Ovary (tissue), 9 donors: ENCODE results near the gene PHOX2A. TPM values are rescaled to one million over a fixed set of nuclear protein-coding genes. Genes with fewer than 3 reads are reported as not detected.

Experiments used
- DNase-seq, 5 donors: peaks; one replicate each; pipeline ENCODE4 v3.0.0-alpha.2; 2019 to 2020
- H3K27ac ChIP-seq, 2 donors: fragments of 200-600 bp; one replicate each; pipeline versions ENCODE4 v1.5.1 to v1.8.0; 2019 to 2022
- H3K27me3 ChIP-seq: fragments of 200-600 bp; one replicate; pipeline ENCODE4 v1.8.0; 2022
- H3K36me3 ChIP-seq: fragments of 200-600 bp; sonication (generic); one replicate; pipeline ENCODE4 v1.5.1; 2019
- H3K4me1 ChIP-seq: one replicate; pipeline ENCODE4 v1.8.1; 2013; ENCODE audit warnings: mild to moderate bottlenecking, moderate library complexity; ENCODE audit not compliant: insufficient read depth
- H3K4me3 ChIP-seq: fragments of 200-600 bp; sonication (generic); one replicate; pipeline ENCODE4 v1.5.1; 2017
- H3K9me3 ChIP-seq, 2 donors: fragments of 200-600 bp in 1 of 2; sonication (generic) in 1 of 2; one replicate each; pipeline versions ENCODE4 v1.5.1 to v1.8.1; 2013 to 2019; ENCODE audit warnings: mild to moderate bottlenecking in 1 of 2, moderate library complexity in 1 of 2
- EP300 ChIP-seq: sonication (generic); formaldehyde crosslinking; IDR thresholded peaks from one replicate; pipeline ENCODE4 v1.6.1; 2017; ENCODE audit warnings: antibody characterized with exemption
- POLR2A ChIP-seq: fragments of 450-650 bp; IDR thresholded peaks from one replicate; pipeline ENCODE4 v1.6.1; 2017; ENCODE audit warnings: antibody characterized with exemption, mild to moderate bottlenecking, moderate library complexity
- WGBS, 3 donors: extraction: QIAGEN DNeasy Blood & Tissue Kit in 1 of 3; methylation state at CpG; one replicate each; pipeline versions ENCODE4 v1.1.5 to v1.1.7; 2013 to 2017; 5-methylcytosine and 5-hydroxymethylcytosine counted together
- intact Hi-C, 4 donors: fragments of 100-400 bp; cut with DNase I; formaldehyde crosslinking; loops; one replicate each; pipeline versions ENCODE4 v1.11.0 to v1.15.1; 2022 to 2023
- polyA plus RNA-seq, 2 donors: library from polyadenylated mRNA; stranded (reverse); fragments of 200-250 nt in 1 of 2; fragments of 350-450 nt in 1 of 2; fragmentation: Illumina TruSeq in 1 of 2; extraction: RNeasy Lipid Tissue Mini Kit (QIAGEN cat#74804) in 1 of 2; gene quantifications; one replicate each; pipeline ENCODE4 v1.2.3, GENCODE V29; 2013 to 2014
- total RNA-seq, 7 donors: library from RNA; depleted of rRNA in 2 of 7; stranded (reverse); fragments of >200 nt in 2 of 7; fragmentation: NEBNext Ultra II Directional in 3 of 7; extraction: Animal tissue kit (Norgen Biotek cat#: 25700) in 3 of 7; gene quantifications; one replicate each; pipeline versions ENCODE4 v1.1.0 to v1.2.4, GENCODE V29; 2016 to 2023
- TF ChIP-seq, protein P1 (sequence below), 3 donors: fragments of 450-650 bp in 2 of 3; fragments of 200-600 bp in 1 of 3; IDR thresholded peaks; one replicate each; pipeline versions ENCODE4 v1.5.1 to v1.8.0; 2016 to 2022; ENCODE audit warnings: antibody characterized with exemption in 3 of 3, mild to moderate bottlenecking in 1 of 3
- donor health status: DM: no; HTN: no; CAD: no; lungs with moderate emphysema.
- donor health status: DM: no; HTN: no; CAD: no.
- donor health status: Bipolar disorder and iron deficiency.
- donor health status: DM: yes; HTN: yes; CAD: no.
- donor health status: DM: no; HTN: no; CAD: no.
- donor health status: DM: yes; HTN: yes; CAD: no.

PHOX2A gene
- total and polyA plus RNA-seq, 9 donors: not detected

DNA sequence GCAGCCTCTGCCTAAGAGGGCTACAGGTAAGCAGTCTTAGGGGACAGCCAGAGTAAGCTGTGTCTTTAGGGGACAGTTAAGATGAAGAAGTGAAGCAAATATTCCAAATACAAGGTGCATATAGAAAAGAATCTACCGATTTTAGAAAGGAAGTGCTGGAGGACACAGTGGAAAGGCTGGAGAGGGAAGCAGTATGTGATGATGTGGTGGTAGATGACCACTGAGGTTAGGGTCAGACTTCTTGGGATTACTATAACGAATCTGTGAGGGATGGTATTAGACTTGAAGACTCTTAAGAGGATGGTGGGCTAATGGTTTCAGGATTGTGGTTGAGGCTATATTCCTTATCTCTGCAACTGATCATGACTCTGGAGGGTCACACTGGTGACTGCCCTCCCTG is 40.0 kb upstream of the PHOX2A start:
- H3K9me3 ChIP-seq: no peaks in the 10 kb centered on the region
- H3K36me3 ChIP-seq: no peaks in the 10 kb centered on the region
- DNase-seq: no peak
- intact Hi-C loops: no loop called here
- H3K4me1 ChIP-seq: no peaks in the 10 kb centered on the region
- H3K4me3 ChIP-seq: no peak overlapping the region
- TF ChIP-seq, protein P1, sequence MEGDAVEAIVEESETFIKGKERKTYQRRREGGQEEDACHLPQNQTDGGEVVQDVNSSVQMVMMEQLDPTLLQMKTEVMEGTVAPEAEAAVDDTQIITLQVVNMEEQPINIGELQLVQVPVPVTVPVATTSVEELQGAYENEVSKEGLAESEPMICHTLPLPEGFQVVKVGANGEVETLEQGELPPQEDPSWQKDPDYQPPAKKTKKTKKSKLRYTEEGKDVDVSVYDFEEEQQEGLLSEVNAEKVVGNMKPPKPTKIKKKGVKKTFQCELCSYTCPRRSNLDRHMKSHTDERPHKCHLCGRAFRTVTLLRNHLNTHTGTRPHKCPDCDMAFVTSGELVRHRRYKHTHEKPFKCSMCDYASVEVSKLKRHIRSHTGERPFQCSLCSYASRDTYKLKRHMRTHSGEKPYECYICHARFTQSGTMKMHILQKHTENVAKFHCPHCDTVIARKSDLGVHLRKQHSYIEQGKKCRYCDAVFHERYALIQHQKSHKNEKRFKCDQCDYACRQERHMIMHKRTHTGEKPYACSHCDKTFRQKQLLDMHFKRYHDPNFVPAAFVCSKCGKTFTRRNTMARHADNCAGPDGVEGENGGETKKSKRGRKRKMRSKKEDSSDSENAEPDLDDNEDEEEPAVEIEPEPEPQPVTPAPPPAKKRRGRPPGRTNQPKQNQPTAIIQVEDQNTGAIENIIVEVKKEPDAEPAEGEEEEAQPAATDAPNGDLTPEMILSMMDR (IDR thresholded peaks at IDR 0.05): no peak
- TF ChIP-seq EP300 (no peak), POLR2A (no peak)
- WGBS, 3 donors: 75 to 79% (median 79%) methylated on average over 2 of the region's 2 CpGs
- H3K27ac ChIP-seq: no peak overlapping the region
- no peaks in the 10 kb centered on the region for H3K27me3 ChIP-seq

DNA sequence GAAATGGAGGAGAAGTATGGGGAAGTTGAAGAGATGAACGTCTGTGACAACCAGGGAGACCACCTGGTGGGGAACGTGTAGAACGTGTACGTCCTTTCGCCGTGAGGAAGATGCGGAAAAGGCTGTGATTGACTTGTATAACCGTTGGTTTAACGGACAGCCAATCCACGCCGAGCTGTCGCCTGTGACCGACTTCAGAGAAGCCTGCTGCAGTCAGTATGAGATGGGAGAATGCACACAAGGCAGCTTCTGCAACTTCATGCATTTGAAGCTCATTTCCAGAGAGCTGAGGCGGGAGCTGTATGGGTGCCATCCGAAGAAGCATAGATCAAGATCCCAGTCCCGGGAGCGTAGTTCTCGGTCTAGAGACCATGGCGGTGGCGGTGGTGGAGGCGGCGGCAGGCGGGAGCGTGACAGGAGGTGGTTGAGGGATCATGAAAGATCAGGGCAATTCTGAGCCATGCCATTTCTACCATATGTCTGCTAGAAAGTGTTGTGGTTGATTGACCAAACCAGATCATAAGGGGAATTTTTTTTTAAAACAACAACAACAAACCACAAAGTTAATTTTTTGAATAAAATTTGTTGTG is 36.8 kb upstream of the PHOX2A start:
- DNase-seq: no peak
- no peak overlapping the region for H3K27ac ChIP-seq
- TF ChIP-seq, protein P1 (IDR thresholded peaks at IDR 0.05): no peak
- no peak for TF ChIP-seq POLR2A
- TF ChIP-seq EP300: no peak
- no peaks in the 10 kb centered on the region for H3K9me3 ChIP-seq
- no peaks in the 10 kb centered on the region for H3K27me3 ChIP-seq
- H3K36me3 ChIP-seq: no peaks in the 10 kb centered on the region
- intact Hi-C loops: no loop called here
- H3K4me3 ChIP-seq: no peak overlapping the region
- H3K4me1 ChIP-seq: no peaks in the 10 kb centered on the region
- WGBS, 3 donors: 92 to 96% (median 95%) methylated on average over 24 of the region's 24 CpGs

DNA sequence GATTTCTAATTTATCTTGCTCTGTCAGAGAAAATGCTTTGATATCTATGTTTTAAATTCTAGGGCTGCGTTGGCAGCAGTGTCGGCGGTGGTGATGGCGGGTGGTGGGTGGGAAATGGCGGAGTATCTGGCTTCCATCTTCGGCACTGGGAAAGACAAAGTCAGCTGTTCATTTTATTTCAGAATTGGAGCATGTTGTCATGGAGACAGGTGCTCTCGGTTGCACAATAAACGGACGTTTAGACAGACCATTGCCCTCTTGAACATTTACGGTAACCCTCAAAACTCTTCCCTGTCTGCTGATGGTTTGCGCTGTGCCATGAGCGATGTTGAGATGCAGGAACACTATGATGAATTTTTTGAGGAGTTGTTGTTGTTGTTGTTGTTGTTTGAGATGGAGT is 36.1 kb upstream of the PHOX2A start:
- no peak for TF ChIP-seq EP300
- TF ChIP-seq POLR2A: no peak
- TF ChIP-seq, protein P1 (IDR thresholded peaks at IDR 0.05): no peak
- intact Hi-C loops: no loop called here
- 92 to 95% (median 93%) methylated on average over 12 of the region's 12 CpGs for WGBS, 3 donors

DNA sequence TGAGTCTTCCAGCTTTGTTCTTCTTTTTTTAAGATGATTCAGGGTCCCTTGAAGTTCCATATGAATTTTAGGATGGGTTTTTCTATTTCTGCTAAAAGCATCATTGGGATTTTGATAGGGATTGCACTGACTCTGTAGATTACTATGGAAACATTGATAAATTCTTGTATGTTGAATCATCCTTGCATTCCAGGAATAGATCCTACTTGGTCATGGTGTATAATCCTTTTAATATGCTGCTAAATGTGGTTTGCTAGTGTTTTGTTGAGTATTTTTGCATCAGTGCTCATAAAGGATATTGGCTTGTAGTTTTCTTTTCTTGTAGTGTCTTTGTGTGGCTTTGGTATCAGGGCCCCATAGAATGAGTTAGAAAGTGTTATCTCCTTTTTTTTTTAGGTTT is 34.9 kb upstream of the PHOX2A start:
- no peak for TF ChIP-seq EP300
- TF ChIP-seq POLR2A: no peak
- TF ChIP-seq, protein P1 (IDR thresholded peaks at IDR 0.05): no peak
- Histone ChIP-seq H3K4me1 (no peaks in the 10 kb centered on the region), H3K36me3 (no peaks in the 10 kb centered on the region), H3K27me3 (no peaks in the 10 kb centered on the region), H3K27ac (no peak overlapping the region), H3K9me3 (no peaks in the 10 kb centered on the region), H3K4me3 (no peak overlapping the region)
- intact Hi-C loops: no loop called here
- DNase-seq: no peak

More for the DNA sequence above, 36.1 kb upstream of the PHOX2A start:
- H3K9me3 ChIP-seq: no peaks in the 10 kb centered on the region
- no peaks in the 10 kb centered on the region for H3K27me3 ChIP-seq
- H3K36me3 ChIP-seq: no peaks in the 10 kb centered on the region
- H3K27ac ChIP-seq: no peak overlapping the region
- H3K4me1 ChIP-seq: no peaks in the 10 kb centered on the region
- H3K4me3 ChIP-seq: no peak overlapping the region
- DNase-seq: no peak
